GM19395 (cell line): ENCODE data around the gene SLCO1B3.

Experiments used
- ATAC-seq: cut with Tn5 transposase; IDR thresholded peaks from one replicate; pipeline ENCODE4 v1.9.1; 2021; ENCODE audit warnings: mild to moderate bottlenecking, moderate library complexity; ENCODE audit not compliant: unreplicated experiment

The SLCO1B3 gene

GRCh38 chr12:20868277-20868676 lies 57.8 kb downstream of the SLCO1B3 start:
- ATAC-seq: no peak

GRCh38 chr12:20883288-20883687 lies 72.8 kb downstream of the SLCO1B3 start:
- no peak for ATAC-seq

GRCh38 chr12:20885116-20885515 lies 74.6 kb downstream of the SLCO1B3 start:
- ATAC-seq: no peak

DNA sequence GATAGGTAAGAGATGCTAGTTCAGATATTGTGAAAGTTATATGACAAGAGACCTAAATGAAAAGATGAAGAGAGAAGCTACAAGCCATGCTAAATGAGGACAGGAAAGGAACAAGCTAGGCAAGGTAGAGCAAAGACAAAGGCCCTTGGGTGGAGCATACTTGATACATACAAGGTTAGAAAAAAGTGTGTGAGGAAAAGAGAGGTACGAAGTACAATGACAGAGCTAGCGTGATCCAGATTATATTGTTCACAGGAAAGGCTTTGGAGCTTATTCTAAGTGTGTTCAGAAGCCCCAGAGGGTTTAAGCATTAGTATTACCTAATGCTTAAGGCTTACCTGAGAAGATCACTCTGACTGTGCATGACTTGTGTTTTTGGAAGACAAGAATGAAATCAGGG lies 75.0 kb downstream of the SLCO1B3 start:
- no peak for ATAC-seq

DNA sequence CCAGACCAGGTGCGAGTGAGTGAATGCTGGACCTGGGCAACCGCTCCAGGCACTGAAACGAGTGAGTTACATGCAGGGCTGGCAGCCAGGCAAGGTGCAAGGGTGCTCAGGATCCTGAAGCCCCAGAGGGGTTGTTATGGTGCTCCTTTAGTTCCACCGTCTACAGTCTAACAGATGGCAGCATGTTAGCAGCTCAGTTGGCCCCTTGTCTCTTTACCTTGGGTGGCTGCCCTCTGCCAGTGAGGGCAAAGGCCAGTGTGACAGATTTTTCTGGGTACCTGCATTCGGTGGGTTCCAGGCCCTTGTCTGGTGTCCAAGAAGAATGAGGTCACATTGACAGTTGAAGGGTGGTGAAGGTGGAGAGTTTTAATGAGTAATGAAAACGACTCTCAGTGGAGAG lies 106.8 kb downstream of the SLCO1B3 start:
- no peak for ATAC-seq

- no peak for ATAC-seq
Measured at GRCh38 chr12:20917819-20918218, 107.3 kb downstream of the SLCO1B3 start.

- ATAC-seq: no peak
Measured at GRCh38 chr12:20931894-20932293, 121.4 kb downstream of the SLCO1B3 start.

- peak; percentile 62 for ATAC-seq
Measured at GRCh38 chr12:20946732-20947131, 136.2 kb downstream of the SLCO1B3 start.

DNA sequence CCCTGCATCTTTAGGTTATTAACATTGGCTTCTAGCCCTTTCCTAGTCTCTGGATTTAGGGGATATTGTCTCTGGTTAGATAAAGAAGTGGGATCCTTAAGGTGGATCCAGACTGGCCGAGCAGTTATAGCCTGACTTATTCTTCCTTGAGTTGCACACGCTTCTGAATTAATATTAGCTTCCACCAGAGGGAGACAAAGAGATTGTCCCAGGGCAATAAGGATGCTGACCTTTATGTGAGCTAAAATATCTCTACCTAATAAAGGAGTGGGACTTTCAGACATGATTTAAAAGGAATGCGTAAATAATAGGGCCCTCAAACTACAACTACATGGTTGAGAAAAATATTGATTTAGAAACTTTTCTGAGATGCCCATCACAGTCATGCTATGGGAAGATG lies 139.7 kb downstream of the SLCO1B3 start:
- ATAC-seq: peak; percentile 81

DNA sequence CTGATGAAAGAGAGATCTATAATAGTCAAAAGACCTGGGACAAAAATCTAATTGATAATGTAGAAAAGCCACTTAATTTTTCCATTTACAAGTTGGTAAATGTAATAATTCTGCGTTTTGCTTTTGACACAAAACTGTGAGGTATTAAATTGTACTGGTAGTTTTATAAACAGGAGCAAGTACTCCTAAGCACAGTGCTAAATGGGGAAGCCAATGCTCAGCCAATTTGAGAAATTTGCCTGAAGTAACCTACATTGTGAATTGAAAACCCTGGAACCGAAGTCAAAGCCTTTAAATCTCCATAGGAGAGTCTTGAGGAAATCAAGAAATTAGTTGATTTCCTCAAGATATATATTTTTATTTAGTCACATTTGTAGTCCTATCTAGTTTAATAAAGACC lies 152.8 kb downstream of the SLCO1B3 start:
- ATAC-seq: no peak

GRCh38 chr12:20963762-20964161 lies 153.3 kb downstream of the SLCO1B3 start:
- ATAC-seq: no peak
